HepG2 (cell line): ENCODE data around the gene CEP55.

Experiments used
- ARID2 ChIP-seq: sonication (generic); formaldehyde crosslinking; IDR thresholded peaks from 2 replicates; pipeline ENCODE4 v1.8.1; 2022; ENCODE audit warnings: mild to moderate bottlenecking, missing genetic modification reagents, borderline replicate concordance
- ARNTL ChIP-seq: sonication (generic); formaldehyde crosslinking; IDR thresholded peaks from 2 replicates; pipeline ENCODE4 v1.4.0; 2020; ENCODE audit warnings: mild to moderate bottlenecking, missing genetic modification reagents
- RBM22 ChIP-seq: fragments of 200-400 bp; formaldehyde crosslinking; optimal IDR thresholded peaks from 2 replicates; pipeline ENCODE3; 2017; ENCODE audit warnings: mild to moderate bottlenecking, low read length, moderate library complexity
- SALL1 ChIP-seq: sonication (generic); formaldehyde crosslinking; IDR thresholded peaks from 2 replicates; pipeline ENCODE4 v1.8.0; 2022; ENCODE audit warnings: mild to moderate bottlenecking, missing genetic modification reagents
- SETDB1 ChIP-seq: sonication (generic); formaldehyde crosslinking; IDR thresholded peaks from 2 replicates; pipeline ENCODE4 v1.5.1; 2020; ENCODE audit warnings: missing genetic modification reagents, mild to moderate bottlenecking, borderline replicate concordance
- SOX5 ChIP-seq: IDR thresholded peaks from 2 replicates; pipeline ENCODE4 v1.6.1; 2016; ENCODE audit warnings: borderline replicate concordance

GRCh38 chr10:93478873-93479272, 17.5 kb upstream of the CEP55 start:
- TF ChIP-seq ARID2 (CRISPR knock-in tag) (no peak), ARNTL (CRISPR knock-in tag) (no peak), RBM22 (no peak), SALL1 (CRISPR knock-in tag) (no peak), SOX5 (CRISPR knock-in tag) (no peak), SETDB1 (CRISPR knock-in tag) (no peak)
